Gastroesophageal sphincter (tissue), 3 donors: ENCODE measurements around the gene LIMS1.

Experiments
- CTCF ChIP-seq, 4 experiments: fragments of 200-600 bp in 2 of 4; fragments of 450-650 bp in 2 of 4; sonication (generic) in 1 of 4; IDR thresholded peaks; one replicate each; pipeline ENCODE4 v1.5.1; 2017 to 2019; ENCODE audit warnings: antibody characterized with exemption in 4 of 4, mild to moderate bottlenecking in 2 of 4, moderate library complexity in 2 of 4
- EP300 ChIP-seq: sonication (generic); formaldehyde crosslinking; IDR thresholded peaks from one replicate; pipeline ENCODE4 v1.6.1; 2017; ENCODE audit warnings: antibody characterized with exemption, mild to moderate bottlenecking
- POLR2A ChIP-seq, 2 donors: fragments of 450-650 bp; IDR thresholded peaks; one replicate each; pipeline ENCODE4 v1.6.1; 2017; ENCODE audit warnings: antibody characterized with exemption in 2 of 2, mild to moderate bottlenecking in 2 of 2, moderate library complexity in 1 of 2
- POLR2AphosphoS5 ChIP-seq: sonication (generic); formaldehyde crosslinking; IDR thresholded peaks from one replicate; pipeline ENCODE4 v1.6.1; 2017; ENCODE audit warnings: antibody characterized with exemption

GRCh38 chr2:108490506-108491122 is 43.7 kb upstream of the LIMS1 start:
- no peak for TF ChIP-seq EP300
- TF ChIP-seq POLR2A (IDR thresholded peaks at IDR 0.05) = no peak
- TF ChIP-seq CTCF (IDR thresholded peaks at IDR 0.05) = no peak
- no peak for TF ChIP-seq POLR2AphosphoS5
